Measurements from ENCODE around the gene CADPS. TPM values are rescaled to one million over a fixed set of nuclear protein-coding genes. Genes with fewer than 3 reads are reported as not detected.

The CADPS gene
- total RNA-seq, 1 donor from 2014 or later = not detected

- no peaks in the 10 kb centered on the region for H3K4me1 ChIP-seq
- DNase-seq (ENCODE audit: low spot score in 2 of 2) = no peak
- H3K27me3 ChIP-seq = no peaks in the 10 kb centered on the region
- H3K27ac ChIP-seq = no peak overlapping the region
- H3K36me3 ChIP-seq = no peaks in the 10 kb centered on the region
- TF ChIP-seq CTCF (IDR thresholded peaks at IDR 0.05) = no peak
- intact Hi-C loops (cut with DNase I) = no loop called here
- H3K4me3 ChIP-seq = no peak overlapping the region
- no peaks in the 10 kb centered on the region for H3K9me3 ChIP-seq
These were observed 192.4 kb downstream of the CADPS start for GRCh38 chr3:62682826-62683225.

- no peak overlapping the region for H3K4me3 ChIP-seq
- no peaks in the 10 kb centered on the region for H3K36me3 ChIP-seq
- H3K27ac ChIP-seq = no peak overlapping the region
- H3K4me1 ChIP-seq = no peaks in the 10 kb centered on the region
- no peaks in the 10 kb centered on the region for H3K9me3 ChIP-seq
- no peak for TF ChIP-seq CTCF (IDR thresholded peaks at IDR 0.05)
- intact Hi-C loops (cut with DNase I) = no loop called here
- DNase-seq (ENCODE audit: low spot score in 2 of 2) = no peak
- no peaks in the 10 kb centered on the region for H3K27me3 ChIP-seq
These were observed 195.2 kb downstream of the CADPS start for GRCh38 chr3:62679988-62680387.

GRCh38 chr3:62678841-62679240 is 196.4 kb downstream of the CADPS start:
- Histone ChIP-seq H3K27me3 (no peaks in the 10 kb centered on the region), H3K36me3 (no peaks in the 10 kb centered on the region), H3K9me3 (no peaks in the 10 kb centered on the region), H3K4me1 (no peaks in the 10 kb centered on the region), H3K27ac (no peak overlapping the region), H3K4me3 (no peak overlapping the region)
- no peak for DNase-seq (ENCODE audit: low spot score in 2 of 2)
- no peak for TF ChIP-seq CTCF (IDR thresholded peaks at IDR 0.05)
- intact Hi-C loops (cut with DNase I) = no loop called here

- intact Hi-C loops (cut with DNase I) = no loop called here
- H3K36me3 ChIP-seq = no peaks in the 10 kb centered on the region
- no peak for TF ChIP-seq CTCF (IDR thresholded peaks at IDR 0.05)
These were observed 197.3 kb downstream of the CADPS start for GRCh38 chr3:62677926-62678325.

GRCh38 chr3:62676689-62677271 is 198.4 kb downstream of the CADPS start:
- H3K27me3 ChIP-seq = no peaks in the 10 kb centered on the region
- H3K4me1 ChIP-seq = no peaks in the 10 kb centered on the region
- no peak for TF ChIP-seq CTCF (IDR thresholded peaks at IDR 0.05)
- DNase-seq (ENCODE audit: low spot score in 2 of 2) = no peak
- H3K36me3 ChIP-seq = no peaks in the 10 kb centered on the region
- H3K4me3 ChIP-seq = no peak overlapping the region
- no peaks in the 10 kb centered on the region for H3K9me3 ChIP-seq
- intact Hi-C loops (cut with DNase I) = no loop called here
- H3K27ac ChIP-seq = no peak overlapping the region

More at GRCh38 chr3:62677926-62678325, 197.3 kb downstream of the CADPS start:
- H3K4me3 ChIP-seq = no peak overlapping the region
- no peak for DNase-seq (ENCODE audit: low spot score in 2 of 2)
- H3K4me1 ChIP-seq = no peaks in the 10 kb centered on the region
- no peaks in the 10 kb centered on the region for H3K27me3 ChIP-seq
- H3K27ac ChIP-seq = no peak overlapping the region
- no peaks in the 10 kb centered on the region for H3K9me3 ChIP-seq

- Histone ChIP-seq H3K9me3 (no peaks in the 10 kb centered on the region), H3K4me3 (no peak overlapping the region), H3K27me3 (no peaks in the 10 kb centered on the region), H3K36me3 (no peaks in the 10 kb centered on the region), H3K4me1 (no peaks in the 10 kb centered on the region), H3K27ac (no peak overlapping the region)
- no peak for TF ChIP-seq CTCF (IDR thresholded peaks at IDR 0.05)
- DNase-seq (ENCODE audit: low spot score in 2 of 2) = no peak
- intact Hi-C loops (cut with DNase I) = no loop called here
These were observed 199.7 kb downstream of the CADPS start for GRCh38 chr3:62675492-62675891.
